Inflammatory macrophage treated with lipopolysaccharide for 4 hours (primary cell): ENCODE results near the gene MTHFSD.

ENCODE experiments used
- DNase-seq: peaks from one replicate; pipeline ENCODE4 v3.0.0-alpha.2; 2020

The MTHFSD gene

GRCh38 chr16:86581458-86581857 is 26.4 kb upstream of the MTHFSD start:
- DNase-seq = no peak

GRCh38 chr16:86580791-86581170 is 25.7 kb upstream of the MTHFSD start:
- DNase-seq = no peak

- no peak for DNase-seq
Observed at GRCh38 chr16:86580063-86580790, 25.2 kb upstream of the MTHFSD start.

GRCh38 chr16:86579268-86580062 is 24.4 kb upstream of the MTHFSD start:
- no peak for DNase-seq

- no peak for DNase-seq
Observed at GRCh38 chr16:86578611-86579267, 23.7 kb upstream of the MTHFSD start.

GRCh38 chr16:86578061-86578599 is 23.1 kb upstream of the MTHFSD start, which contains the start of gene FOXL1:
TSS of gene FOXL1 (plus strand) at chr16:86578549. CDS start at chr16:86578724, 175 bp downstream.
- no peak for DNase-seq

GRCh38 chr16:86577314-86577971 is 22.4 kb upstream of the MTHFSD start:
- DNase-seq = no peak

- DNase-seq = no peak
Observed at GRCh38 chr16:86576591-86577313, 21.7 kb upstream of the MTHFSD start.

- peak; percentile 42 for DNase-seq
Observed at GRCh38 chr16:86575754-86576557, 20.9 kb upstream of the MTHFSD start.

- no peak for DNase-seq
Observed at GRCh38 chr16:86575095-86575685, 20.2 kb upstream of the MTHFSD start.

- DNase-seq = no peak
Observed at GRCh38 chr16:86574646-86575045, 19.6 kb upstream of the MTHFSD start.

GRCh38 chr16:86573646-86574508 is 18.8 kb upstream of the MTHFSD start:
- DNase-seq = no peak

- no peak for DNase-seq
Observed at GRCh38 chr16:86573215-86573614, 18.2 kb upstream of the MTHFSD start.

GRCh38 chr16:86572606-86573005 is 17.6 kb upstream of the MTHFSD start:
- DNase-seq = no peak

GRCh38 chr16:86572041-86572521 is 17.0 kb upstream of the MTHFSD start:
- no peak for DNase-seq

- no peak for DNase-seq
Observed at GRCh38 chr16:86571530-86571915, 16.5 kb upstream of the MTHFSD start.

GRCh38 chr16:86570558-86571529 is 15.8 kb upstream of the MTHFSD start:
- no peak for DNase-seq

GRCh38 chr16:86569701-86570447 is 14.8 kb upstream of the MTHFSD start:
- DNase-seq = no peak
